Vagina (tissue), 2 donors: Measurements from ENCODE around the gene UBTD1. TPM values are rescaled to one million over a fixed set of nuclear protein-coding genes. Genes with fewer than 3 reads are reported as not detected.
A peak's percentile ranks its signal among the peaks of the same experiment; 100 is the strongest.

Experiments
- DNase-seq, 2 donors: peaks; one replicate each; pipeline ENCODE4 v3.0.0-alpha.2; 2017; ENCODE audit errors: extremely low spot score in 2 of 2
- H3K27ac ChIP-seq: fragments of 200-600 bp; sonication (generic); one replicate; pipeline ENCODE4 v1.5.1; 2019
- H3K27me3 ChIP-seq: fragments of 200-600 bp; sonication (generic); one replicate; pipeline ENCODE4 v1.5.1; 2019
- H3K36me3 ChIP-seq, 2 donors: fragments of 200-600 bp; sonication (generic); one replicate each; pipeline ENCODE4 v1.5.1; 2017 to 2019
- H3K4me1 ChIP-seq: fragments of 200-600 bp; sonication (generic); one replicate; pipeline ENCODE4 v1.5.1; 2019
- H3K4me3 ChIP-seq, 2 donors: fragments of 200-600 bp; sonication (generic); 1 replicate in 1 of 2; 2 replicates in 1 of 2; pipeline ENCODE4 v1.5.1; 2016 to 2019
- H3K9me3 ChIP-seq: fragments of 200-600 bp; sonication (generic); one replicate; pipeline ENCODE4 v1.5.1; 2019
- POLR2A ChIP-seq, 2 donors: fragments of 450-650 bp; IDR thresholded peaks; one replicate each; pipeline ENCODE4 v1.6.1; 2017; ENCODE audit warnings: antibody characterized with exemption in 2 of 2, mild to moderate bottlenecking in 2 of 2, moderate library complexity in 2 of 2
- POLR2AphosphoS5 ChIP-seq, 2 donors: sonication (generic); formaldehyde crosslinking; IDR thresholded peaks; one replicate each; pipeline ENCODE4 v1.9.0; 2017; ENCODE audit warnings: antibody characterized with exemption in 2 of 2, mild to moderate bottlenecking in 2 of 2, low read depth in 1 of 2; ENCODE audit not compliant: insufficient read depth in 1 of 2
- intact Hi-C: fragments of 100-400 bp; cut with DNase I; formaldehyde crosslinking; loops from one replicate; pipeline ENCODE4 v1.15.1; 2023
- total RNA-seq: library from RNA; depleted of rRNA; stranded (reverse); fragments of >200 nt; gene quantifications from one replicate; pipeline ENCODE4 v1.2.3, GENCODE V29; 2016
- TF ChIP-seq, protein P1 (sequence below), 3 experiments: fragments of 450-650 bp in 2 of 3; fragments of 200-600 bp in 1 of 3; sonication (generic) in 1 of 3; IDR thresholded peaks; one replicate each; pipeline ENCODE4 v1.5.1; 2017 to 2019; ENCODE audit warnings: antibody characterized with exemption in 3 of 3, mild to moderate bottlenecking in 2 of 3, moderate library complexity in 2 of 3

Gene UBTD1
- total RNA-seq, 1 donor from 2014 or later: 18.4 TPM

- Histone ChIP-seq H3K4me3 (no peak overlapping the region), H3K27ac (peak overlapping the region; percentile 77), H3K36me3 (no peaks in the 10 kb centered on the region), H3K27me3 (no peaks in the 10 kb centered on the region), H3K9me3 (no peaks in the 10 kb centered on the region), H3K4me1 (peaks cover 44% of the 10 kb centered on the region)
- intact Hi-C loops: no loop called here
- TF ChIP-seq, protein P1, sequence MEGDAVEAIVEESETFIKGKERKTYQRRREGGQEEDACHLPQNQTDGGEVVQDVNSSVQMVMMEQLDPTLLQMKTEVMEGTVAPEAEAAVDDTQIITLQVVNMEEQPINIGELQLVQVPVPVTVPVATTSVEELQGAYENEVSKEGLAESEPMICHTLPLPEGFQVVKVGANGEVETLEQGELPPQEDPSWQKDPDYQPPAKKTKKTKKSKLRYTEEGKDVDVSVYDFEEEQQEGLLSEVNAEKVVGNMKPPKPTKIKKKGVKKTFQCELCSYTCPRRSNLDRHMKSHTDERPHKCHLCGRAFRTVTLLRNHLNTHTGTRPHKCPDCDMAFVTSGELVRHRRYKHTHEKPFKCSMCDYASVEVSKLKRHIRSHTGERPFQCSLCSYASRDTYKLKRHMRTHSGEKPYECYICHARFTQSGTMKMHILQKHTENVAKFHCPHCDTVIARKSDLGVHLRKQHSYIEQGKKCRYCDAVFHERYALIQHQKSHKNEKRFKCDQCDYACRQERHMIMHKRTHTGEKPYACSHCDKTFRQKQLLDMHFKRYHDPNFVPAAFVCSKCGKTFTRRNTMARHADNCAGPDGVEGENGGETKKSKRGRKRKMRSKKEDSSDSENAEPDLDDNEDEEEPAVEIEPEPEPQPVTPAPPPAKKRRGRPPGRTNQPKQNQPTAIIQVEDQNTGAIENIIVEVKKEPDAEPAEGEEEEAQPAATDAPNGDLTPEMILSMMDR (IDR thresholded peaks at IDR 0.05): no peak
- TF ChIP-seq POLR2A (IDR thresholded peaks at IDR 0.05): no peak
- DNase-seq: no peak
Observed at GRCh38 chr10:97548828-97549455, 50.2 kb downstream of the UBTD1 start.

DNA sequence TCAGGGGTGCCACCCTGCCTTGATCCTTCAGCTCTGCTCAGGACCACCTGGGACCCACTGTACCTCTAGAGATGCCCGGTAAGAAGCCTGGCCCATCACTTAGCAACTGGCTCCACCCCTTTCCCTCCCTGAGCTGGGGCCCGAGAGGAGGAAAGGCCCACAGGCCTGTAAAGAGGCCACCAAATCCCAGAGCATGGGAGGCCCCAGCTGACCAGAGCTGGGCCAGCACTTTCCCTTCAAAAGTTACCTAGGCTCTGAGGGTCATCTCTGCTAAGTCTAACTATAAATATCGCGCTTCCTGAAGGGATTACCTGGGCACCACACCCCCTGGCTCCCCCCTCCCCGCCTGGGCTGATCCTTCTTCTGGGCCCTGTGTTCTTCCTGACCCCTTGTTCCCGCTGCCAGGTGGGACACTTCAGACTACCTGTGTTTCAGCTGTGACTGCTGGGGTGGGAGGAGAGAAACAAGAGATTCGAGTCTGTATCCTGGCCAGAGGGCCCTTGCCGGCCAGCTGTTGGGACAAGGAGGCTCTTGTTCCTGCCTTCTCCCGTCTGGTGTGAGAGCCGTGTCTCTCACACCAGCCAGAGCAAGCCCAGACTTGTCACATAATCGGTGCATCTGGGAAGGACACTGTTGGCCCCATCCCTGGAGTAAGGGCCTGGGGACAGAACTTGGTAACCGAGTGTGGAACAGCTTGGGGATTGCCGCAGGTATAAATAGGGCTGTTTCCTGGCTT, 51.0 kb downstream of the UBTD1 start:
- intact Hi-C loops: no loop called here
- Histone ChIP-seq H3K36me3 (no peaks in the 10 kb centered on the region), H3K4me1 (peaks cover 39% of the 10 kb centered on the region), H3K9me3 (no peaks in the 10 kb centered on the region), H3K27ac (peak overlapping the region; percentile 77), H3K4me3 (no peak overlapping the region), H3K27me3 (no peaks in the 10 kb centered on the region)
- DNase-seq: no peak
- TF ChIP-seq, protein P1 (IDR thresholded peaks at IDR 0.05): no peak
- no peak for TF ChIP-seq POLR2A (IDR thresholded peaks at IDR 0.05)
- TF ChIP-seq POLR2AphosphoS5 (IDR thresholded peaks at IDR 0.05; ENCODE audit: insufficient read depth in 1 of 2, low read depth in 1 of 2): peak in 1 of 2 donors; percentile 28

- H3K27me3 ChIP-seq: no peaks in the 10 kb centered on the region
- intact Hi-C loops: no loop called here
- no peak overlapping the region for H3K4me3 ChIP-seq
- H3K9me3 ChIP-seq: no peaks in the 10 kb centered on the region
- DNase-seq: no peak
- no peaks in the 10 kb centered on the region for H3K36me3 ChIP-seq
- no peak for TF ChIP-seq POLR2A (IDR thresholded peaks at IDR 0.05)
- TF ChIP-seq, protein P1 (IDR thresholded peaks at IDR 0.05): no peak
- no peak for TF ChIP-seq POLR2AphosphoS5 (IDR thresholded peaks at IDR 0.05; ENCODE audit: insufficient read depth in 1 of 2, low read depth in 1 of 2)
- H3K4me1 ChIP-seq: peaks cover 39% of the 10 kb centered on the region
- peak overlapping the region; percentile 77 for H3K27ac ChIP-seq
Observed at GRCh38 chr10:97550336-97551149, 51.8 kb downstream of the UBTD1 start.

- Histone ChIP-seq H3K4me1 (peaks cover 39% of the 10 kb centered on the region), H3K27ac (peak overlapping the region; percentile 77), H3K27me3 (no peaks in the 10 kb centered on the region), H3K36me3 (no peaks in the 10 kb centered on the region), H3K9me3 (no peaks in the 10 kb centered on the region), H3K4me3 (no peak overlapping the region)
- intact Hi-C loops: no loop called here
- DNase-seq: no peak
- no peak for TF ChIP-seq POLR2A (IDR thresholded peaks at IDR 0.05)
- TF ChIP-seq, protein P1 (IDR thresholded peaks at IDR 0.05): no peak
- TF ChIP-seq POLR2AphosphoS5 (IDR thresholded peaks at IDR 0.05; ENCODE audit: insufficient read depth in 1 of 2, low read depth in 1 of 2): no peak
Observed at GRCh38 chr10:97551271-97551670, 52.5 kb downstream of the UBTD1 start.
